ENCODE results near the gene EFCAB12.
A peak's percentile ranks its signal among the peaks of the same experiment; 100 is the strongest.

EFCAB12 gene

DNA sequence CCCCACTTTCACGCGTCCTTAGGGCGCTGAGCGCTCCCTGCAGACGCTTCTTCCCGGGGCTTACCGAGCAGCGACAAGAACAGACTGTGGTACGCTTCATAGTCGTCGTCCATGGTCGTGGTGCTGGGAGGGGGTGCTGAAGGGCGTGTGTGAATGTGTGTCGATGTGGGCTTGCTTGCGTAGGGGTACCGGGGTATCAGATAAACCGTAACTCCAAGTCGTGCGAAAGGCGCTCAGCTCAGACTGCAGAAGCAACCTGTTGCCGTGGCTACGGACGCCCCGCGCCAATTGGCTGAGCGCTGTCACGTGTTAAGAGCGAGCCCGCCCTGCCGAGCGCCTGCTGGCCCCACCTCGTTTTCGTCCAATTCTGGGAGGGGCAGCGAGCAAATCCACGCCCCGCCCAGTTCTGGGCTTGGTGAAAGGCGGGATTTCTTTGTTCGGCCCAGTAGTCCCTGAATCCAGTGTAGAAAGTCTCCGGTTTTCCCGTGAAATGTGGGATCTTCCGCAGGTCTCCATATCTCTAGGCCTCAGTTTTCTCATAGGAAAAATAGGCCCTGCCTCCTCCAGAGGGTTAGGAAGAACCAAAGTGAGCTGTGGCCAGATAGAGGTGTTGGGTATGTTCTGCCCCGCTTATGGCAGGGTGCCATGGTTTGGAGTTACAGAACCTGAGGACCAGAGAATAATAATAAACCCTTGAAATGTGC is at the start of gene EFCAB12:
TSS of gene EFCAB12 (minus strand) at position 261 of the 704 bp plus-strand sequence. CDS start at position 113, 148 bp downstream.
- DNase-seq = peak; percentile 88

DNA sequence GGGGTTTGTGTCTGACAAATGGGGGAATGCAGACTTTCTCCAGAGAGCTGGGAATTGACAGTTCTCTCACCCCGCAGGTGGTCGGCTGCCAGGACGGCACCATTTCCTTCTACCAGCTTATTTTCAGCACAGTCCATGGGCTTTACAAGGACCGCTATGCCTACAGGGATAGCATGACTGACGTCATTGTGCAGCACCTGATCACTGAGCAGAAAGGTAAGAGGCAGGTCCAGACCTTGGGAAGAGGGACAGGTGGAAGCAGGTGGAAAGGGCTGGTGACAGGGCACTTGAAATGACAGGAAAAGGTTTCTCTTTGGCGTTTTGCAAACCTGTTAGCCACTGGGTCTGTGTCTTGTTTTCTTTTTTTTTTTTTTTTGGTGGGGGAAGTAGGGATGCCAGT is 48.1 kb upstream of the EFCAB12 start:
- DNase-seq = no peak

GRCh38 chr3:129475863-129476262 is 47.4 kb upstream of the EFCAB12 start:
- no peak for DNase-seq

GRCh38 chr3:129474984-129475804 is 46.8 kb upstream of the EFCAB12 start:
- no peak for DNase-seq

DNA sequence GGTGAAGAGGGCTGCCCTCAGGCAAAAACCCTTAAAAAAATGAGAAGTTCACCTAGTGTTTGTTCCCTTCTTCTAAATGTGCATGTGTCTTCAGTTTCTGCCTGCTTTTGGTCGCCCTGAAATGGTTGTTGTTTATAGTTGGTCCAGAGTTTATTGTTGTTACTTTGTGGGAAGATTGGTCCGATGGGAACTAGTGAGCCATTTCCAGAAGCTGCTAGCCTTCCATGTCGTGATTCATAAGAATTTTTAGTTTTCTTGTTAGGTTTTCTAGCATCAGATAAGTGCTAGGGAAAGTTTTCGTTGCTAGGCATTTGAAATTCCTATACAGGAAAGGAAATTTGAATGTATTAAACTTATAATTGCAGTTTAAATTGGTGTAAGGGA is 45.3 kb upstream of the EFCAB12 start:
- DNase-seq = no peak

GRCh38 chr3:129473067-129473768 is 44.8 kb upstream of the EFCAB12 start:
- no peak for DNase-seq

- DNase-seq = no peak
Measured at GRCh38 chr3:129470861-129471260, 42.4 kb upstream of the EFCAB12 start.

DNA sequence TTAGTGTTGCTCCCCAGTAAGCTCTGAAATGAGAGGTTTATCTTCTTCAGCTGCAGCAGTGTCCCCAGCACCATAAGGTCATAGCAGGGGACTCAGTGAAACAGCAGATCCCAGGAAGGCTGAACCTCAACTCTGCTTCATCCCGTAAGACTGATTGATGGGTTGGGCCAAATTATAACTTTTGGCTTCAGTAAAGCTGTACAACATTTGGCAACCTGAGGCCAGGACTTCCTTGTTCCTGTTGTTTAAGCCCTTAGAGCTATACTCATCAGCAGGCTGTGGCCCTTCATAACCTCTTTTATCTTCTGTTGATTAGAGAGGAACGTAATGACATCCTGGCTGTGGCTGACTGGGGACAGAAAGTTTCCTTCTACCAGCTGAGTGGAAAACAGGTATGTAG is 40.6 kb upstream of the EFCAB12 start:
- DNase-seq = no peak

DNA sequence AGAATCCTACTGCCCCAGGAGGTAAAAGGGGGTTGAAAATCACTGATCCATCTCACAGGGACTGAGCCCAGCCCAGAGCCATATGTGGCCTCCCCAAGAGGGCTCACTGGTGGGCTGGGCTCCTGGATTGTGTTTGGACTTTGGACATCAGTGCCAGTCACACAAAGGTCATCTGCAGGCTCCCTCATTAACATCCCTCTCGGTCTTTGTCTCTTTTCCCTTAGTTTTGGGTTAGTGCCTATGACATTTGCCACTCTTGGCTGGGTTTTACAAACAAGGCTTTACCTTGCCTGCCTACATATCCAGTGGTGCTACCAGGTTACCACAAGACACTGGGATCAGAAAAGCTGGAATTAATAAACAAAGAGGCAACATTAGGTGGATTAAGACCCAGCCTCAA is 39.5 kb upstream of the EFCAB12 start:
- DNase-seq = no peak

DNA sequence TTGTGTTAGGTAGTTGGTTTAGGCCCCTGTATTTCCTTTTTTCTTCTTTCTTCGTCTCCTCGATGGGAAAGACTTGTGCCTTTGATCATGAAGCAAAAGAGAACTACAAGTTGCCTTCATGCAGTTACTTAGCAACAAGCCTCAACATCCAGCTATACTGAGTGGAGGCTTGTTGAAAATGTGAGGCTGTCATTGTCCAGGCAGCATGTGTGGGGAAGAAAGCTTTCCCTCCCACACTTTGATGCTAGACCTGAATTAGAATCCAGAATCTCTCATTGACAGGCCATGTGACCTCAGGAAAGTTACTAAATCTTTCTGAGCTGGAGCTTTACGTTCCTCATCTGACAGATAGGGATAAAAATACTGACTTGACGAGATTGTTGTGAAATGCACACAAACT is 35.3 kb upstream of the EFCAB12 start:
- no peak for DNase-seq

DNA sequence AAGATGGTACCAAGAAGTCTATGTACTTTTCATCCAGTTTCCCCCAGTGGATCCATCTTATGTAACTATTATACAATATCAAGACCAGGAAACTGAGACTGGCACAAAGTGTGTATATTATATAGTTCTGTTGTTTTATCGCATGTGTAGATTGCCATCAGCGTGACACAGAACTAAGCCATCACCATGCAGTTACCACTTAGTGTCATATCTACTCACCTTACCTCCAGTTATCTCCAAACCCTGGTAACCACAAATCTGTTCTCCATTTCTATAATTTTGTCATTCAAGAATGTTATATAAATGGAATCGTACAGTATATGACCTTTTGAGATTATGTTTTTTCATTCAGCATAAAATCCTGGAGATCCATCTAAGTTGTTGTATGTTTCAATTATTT is 34.7 kb upstream of the EFCAB12 start:
- no peak for DNase-seq

DNA sequence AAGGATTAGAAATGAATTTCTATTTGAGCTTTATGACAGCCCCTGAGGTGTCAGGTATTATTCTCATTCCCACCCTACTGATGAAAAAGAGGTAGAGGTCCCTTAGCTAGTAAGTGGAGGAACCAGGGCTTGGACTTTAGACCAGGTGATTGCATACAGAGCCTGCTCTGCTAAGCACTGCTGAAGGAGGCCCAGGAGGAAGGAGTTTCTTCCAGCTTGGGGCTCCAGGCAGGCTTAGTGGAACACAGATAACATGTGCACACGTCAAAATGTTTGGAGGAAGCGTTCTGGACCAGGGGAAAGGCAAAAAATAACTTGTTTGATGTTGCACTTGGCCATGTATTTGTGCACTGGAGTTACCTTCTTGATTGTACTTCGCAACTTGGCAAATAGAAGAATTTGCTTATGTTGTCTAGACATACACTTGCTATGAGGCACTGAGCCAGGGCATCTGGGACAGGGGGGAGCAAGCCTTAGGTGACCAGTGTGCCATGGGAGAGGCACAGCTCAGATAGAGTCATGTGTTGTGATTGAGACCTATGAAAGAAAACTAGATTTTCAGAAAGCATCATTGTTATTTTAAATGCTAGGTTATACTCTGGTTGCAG is 34.0 kb upstream of the EFCAB12 start:
- DNase-seq = no peak

GRCh38 chr3:129461461-129462146 is 33.2 kb upstream of the EFCAB12 start:
- DNase-seq = no peak

GRCh38 chr3:129461022-129461421 is 32.6 kb upstream of the EFCAB12 start:
- no peak for DNase-seq

DNA sequence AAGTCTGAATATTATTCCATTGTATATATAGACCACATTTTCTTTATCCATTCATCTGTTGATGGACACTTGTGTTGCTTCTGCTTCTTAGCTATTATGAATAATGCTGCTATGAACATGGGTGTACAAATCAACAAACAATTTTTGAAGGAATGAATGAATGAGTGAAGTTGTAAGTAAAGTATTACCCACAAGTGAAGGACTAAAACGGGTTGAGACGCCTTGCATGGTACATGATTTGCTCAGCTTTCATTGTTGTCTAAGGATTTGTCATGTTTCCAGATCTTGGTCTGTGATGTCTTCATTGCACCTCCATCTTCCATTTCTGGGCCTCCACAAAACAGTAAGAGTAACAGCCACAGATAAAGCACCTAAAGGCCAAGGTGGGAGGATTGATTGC is 32.1 kb upstream of the EFCAB12 start:
- no peak for DNase-seq

- DNase-seq = no peak
Measured at GRCh38 chr3:129460155-129460554, 31.7 kb upstream of the EFCAB12 start.

- no peak for DNase-seq
Measured at GRCh38 chr3:129453732-129454131, 25.3 kb upstream of the EFCAB12 start.

GRCh38 chr3:129449279-129450115 is 21.1 kb upstream of the EFCAB12 start:
- no peak for DNase-seq

DNA sequence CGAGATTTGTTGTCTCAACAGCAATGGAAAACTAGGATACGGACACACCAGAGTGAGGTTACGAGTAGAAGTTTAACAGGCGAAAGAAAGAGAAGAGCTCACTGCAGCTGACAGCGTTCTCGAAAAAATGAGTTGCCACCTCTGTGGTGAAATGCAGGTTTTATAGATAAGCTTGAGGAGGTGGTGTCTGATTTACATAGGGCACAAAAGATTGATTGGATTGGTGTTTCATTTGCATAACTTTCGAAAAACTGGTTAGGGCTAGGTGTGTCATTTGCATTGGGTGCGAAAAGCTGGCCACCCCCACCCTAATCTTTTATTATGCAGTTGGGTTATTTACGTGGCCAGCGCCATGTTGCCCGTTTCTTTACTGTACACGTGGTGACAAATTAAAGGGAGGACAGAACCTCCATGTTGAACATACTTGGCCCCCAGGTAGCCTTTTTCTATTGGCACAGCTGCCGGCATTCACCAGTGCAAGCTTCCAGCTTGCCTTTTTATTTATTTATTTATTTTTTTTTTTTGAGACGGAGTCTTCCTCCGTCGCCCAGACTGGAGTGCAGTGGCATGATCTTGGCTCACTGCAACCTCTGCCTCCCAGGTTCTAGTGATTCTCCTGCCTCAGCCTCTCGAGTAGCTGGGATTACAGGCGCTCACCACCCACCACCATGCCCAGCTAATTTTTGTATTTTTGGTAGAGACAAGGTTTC is 19.9 kb upstream of the EFCAB12 start:
- DNase-seq = no peak

- no peak for DNase-seq
Measured at GRCh38 chr3:129446926-129447325, 18.5 kb upstream of the EFCAB12 start.

- DNase-seq = peak; percentile 71
Measured at GRCh38 chr3:129445471-129445870, 17.0 kb upstream of the EFCAB12 start.
